Activated T-helper 2 cell treated with anti-CD3 and anti-CD28 coated beads, Interferon-gamma antibody, Interleukin-2, Interleukin-4, amounts not matched to agents 10 μg/mL and 5 μg/mL and 100 μg/mL, durations not matched to agents 14 hours and 24 hours and 36 hours (primary cell): ENCODE measurements around the gene MEGF11. TPM values are rescaled to one million over a fixed set of nuclear protein-coding genes. Genes with fewer than 3 reads are reported as not detected.
A peak's percentile ranks its signal among the peaks of the same experiment; 100 is the strongest.
"Not testable (repeated sequence)": the region's sequence is repeated elsewhere in the genome, so short reads cannot be mapped to it uniquely, and the experiment has no call there.

Experiments used
- DNase-seq: peaks from one replicate; pipeline ENCODE4 v3.0.0; 2021; ENCODE audit warnings: low spot score
- H3K27ac Mint-ChIP-seq: one replicate; pipeline ENCODE4 v1.8.0; 2021; ENCODE audit warnings: mixed read lengths
- H3K27me3 Mint-ChIP-seq: one replicate; pipeline ENCODE4 v1.8.0; 2021; ENCODE audit warnings: low read depth, mixed read lengths
- H3K36me3 Mint-ChIP-seq: one replicate; pipeline ENCODE4 v1.8.0; 2021; ENCODE audit warnings: low read depth, mixed read lengths
- H3K4me1 Mint-ChIP-seq: one replicate; pipeline ENCODE4 v1.8.0; 2021; ENCODE audit warnings: low read depth, mixed read lengths
- H3K4me3 Mint-ChIP-seq: one replicate; pipeline ENCODE4 v1.8.0; 2021; ENCODE audit warnings: low read depth, mild to moderate bottlenecking, moderate library complexity, mixed read lengths
- H3K9me3 Mint-ChIP-seq: one replicate; pipeline ENCODE4 v1.8.0; 2021; ENCODE audit warnings: mixed read lengths
- intact Hi-C: fragments of 100-400 bp; cut with micrococcal nuclease; formaldehyde crosslinking; loops from one replicate; pipeline ENCODE4 v1.15.1; 2023
- total RNA-seq: library from RNA; stranded (reverse); gene quantifications from 2 replicates; pipeline ENCODE4 v1.2.3, GENCODE V29; 2022

MEGF11 gene
- total RNA-seq, 1 donor from 2014 or later, result not detected

- intact Hi-C loops, H3K9me3 Mint-ChIP-seq, H3K27ac Mint-ChIP-seq, DNase-seq, H3K4me3 Mint-ChIP-seq, H3K27me3 Mint-ChIP-seq: not testable (repeated sequence)
- H3K4me1 Mint-ChIP-seq, result peaks cover 33% of the 10 kb centered on the region
- H3K36me3 Mint-ChIP-seq, result peaks cover 35% of the 10 kb centered on the region
Observed at GRCh38 chr15:65872596-65872995, 381.0 kb downstream of the MEGF11 start.

GRCh38 chr15:65871886-65872285, 381.7 kb downstream of the MEGF11 start:
- intact Hi-C loops, H3K9me3 Mint-ChIP-seq, H3K4me3 Mint-ChIP-seq, H3K27me3 Mint-ChIP-seq, DNase-seq, H3K27ac Mint-ChIP-seq: not testable (repeated sequence)
- Mint-ChIP-seq H3K4me1 (peaks cover 28% of the 10 kb centered on the region), H3K36me3 (peaks cover 28% of the 10 kb centered on the region)

GRCh38 chr15:65870889-65871533, 382.5 kb downstream of the MEGF11 start:
- H3K36me3 Mint-ChIP-seq, result peaks cover 28% of the 10 kb centered on the region
- peak overlapping the region; percentile 84 for H3K27ac Mint-ChIP-seq
- peaks cover 26% of the 10 kb centered on the region for H3K4me1 Mint-ChIP-seq
- H3K4me3 Mint-ChIP-seq, result peak overlapping the region; percentile 89
- no peaks in the 10 kb centered on the region for H3K27me3 Mint-ChIP-seq
- no peak for DNase-seq
- intact Hi-C loops, result no loop called here
- no peaks in the 10 kb centered on the region for H3K9me3 Mint-ChIP-seq

- Mint-ChIP-seq H3K36me3 (peaks cover 22% of the 10 kb centered on the region), H3K27me3 (no peaks in the 10 kb centered on the region), H3K27ac (peak overlapping the region; percentile 84), H3K9me3 (no peaks in the 10 kb centered on the region), H3K4me3 (peak overlapping the region; percentile 89), H3K4me1 (peaks cover 19% of the 10 kb centered on the region)
- intact Hi-C loops, result loop anchor here (1.0 to 10.0 kb wide), 2 partner anchors 17 to 335 kb away; partner anchors contain the start of gene HACD3
- peak; percentile 25 for DNase-seq
Observed at GRCh38 chr15:65869954-65870871, 383.3 kb downstream of the MEGF11 start.

GRCh38 chr15:65869126-65869953, 384.2 kb downstream of the MEGF11 start, which contains the start of gene RAB11A:
TSS of gene RAB11A (plus strand) at chr15:65869491. CDS start at chr15:65869586, 95 bp downstream.
- Mint-ChIP-seq H3K27ac (peak within 1 kb of the TSS; percentile 84), H3K36me3 (peaks cover 18% of the 10 kb centered on the region), H3K4me1 (peaks cover 19% of the 10 kb centered on the region), H3K4me3 (peak within 1 kb of the TSS; percentile 89), H3K9me3 (no peaks in the 10 kb centered on the region), H3K27me3 (no peaks in the 10 kb centered on the region)
- intact Hi-C loops, result loop anchor here (1.0 to 10.0 kb wide), 2 partner anchors 18 to 335 kb away; partner anchors contain the start of gene HACD3
- peak; percentile 94 for DNase-seq

- intact Hi-C loops, result loop anchor here (1.0 to 10.0 kb wide), 2 partner anchors 19 to 334 kb away; partner anchors contain the start of gene HACD3
- H3K27ac Mint-ChIP-seq, result peak overlapping the region; percentile 84
- no peak for DNase-seq
- H3K4me1 Mint-ChIP-seq, result peaks cover 19% of the 10 kb centered on the region
- H3K4me3 Mint-ChIP-seq, result peak overlapping the region; percentile 89
- no peaks in the 10 kb centered on the region for H3K9me3 Mint-ChIP-seq
- H3K27me3 Mint-ChIP-seq, result no peaks in the 10 kb centered on the region
- H3K36me3 Mint-ChIP-seq, result peaks cover 15% of the 10 kb centered on the region
Observed at GRCh38 chr15:65868546-65869125, 384.9 kb downstream of the MEGF11 start.

- not testable (repeated sequence) for H3K4me3 Mint-ChIP-seq, H3K9me3 Mint-ChIP-seq, DNase-seq, H3K27me3 Mint-ChIP-seq, H3K27ac Mint-ChIP-seq
- H3K4me1 Mint-ChIP-seq, result peaks cover 19% of the 10 kb centered on the region
- intact Hi-C loops, result loop anchor here (10.0 kb wide), 1 partner anchor 333 kb away; the partner anchor contains the start of gene HACD3
- H3K36me3 Mint-ChIP-seq, result peaks cover 15% of the 10 kb centered on the region
Observed at GRCh38 chr15:65867933-65868332, 385.6 kb downstream of the MEGF11 start.

- no peak for DNase-seq
- H3K36me3 Mint-ChIP-seq, result peaks cover 11% of the 10 kb centered on the region
- no peaks in the 10 kb centered on the region for H3K9me3 Mint-ChIP-seq
- H3K4me1 Mint-ChIP-seq, result peaks cover 18% of the 10 kb centered on the region
- intact Hi-C loops, result loop anchor here (10.0 kb wide), 1 partner anchor 332 kb away; the partner anchor contains the start of gene HACD3
- H3K4me3 Mint-ChIP-seq, result no peak overlapping the region
- no peak overlapping the region for H3K27ac Mint-ChIP-seq
- H3K27me3 Mint-ChIP-seq, result no peaks in the 10 kb centered on the region
Observed at GRCh38 chr15:65867244-65867643, 386.3 kb downstream of the MEGF11 start.

- H3K36me3 Mint-ChIP-seq, result no peaks in the 10 kb centered on the region
- H3K4me1 Mint-ChIP-seq, result peaks cover 7% of the 10 kb centered on the region
- intact Hi-C loops, result loop anchor here (10.0 kb wide), 1 partner anchor 328 kb away; the partner anchor contains the start of gene HACD3
- DNase-seq, result no peak
- H3K27ac Mint-ChIP-seq, result no peak overlapping the region
- peaks cover 6% of the 10 kb centered on the region for H3K27me3 Mint-ChIP-seq
- H3K4me3 Mint-ChIP-seq, result no peak overlapping the region
- no peaks in the 10 kb centered on the region for H3K9me3 Mint-ChIP-seq
Observed at GRCh38 chr15:65863106-65863505, 390.4 kb downstream of the MEGF11 start.

- intact Hi-C loops, result loop anchor here (10.0 kb wide), 1 partner anchor 328 kb away; the partner anchor contains the start of gene HACD3
- no peak overlapping the region for H3K4me3 Mint-ChIP-seq
- H3K27ac Mint-ChIP-seq, result no peak overlapping the region
- H3K36me3 Mint-ChIP-seq, result no peaks in the 10 kb centered on the region
- H3K4me1 Mint-ChIP-seq, result peaks cover 7% of the 10 kb centered on the region
- peak; percentile 60 for DNase-seq
- H3K9me3 Mint-ChIP-seq, result no peaks in the 10 kb centered on the region
- peaks cover 6% of the 10 kb centered on the region for H3K27me3 Mint-ChIP-seq
Observed at GRCh38 chr15:65862682-65863081, 390.9 kb downstream of the MEGF11 start.

- intact Hi-C loops, result loop anchor here (1.0 kb wide), 1 partner anchor 220 kb away; no protein-coding TSS in a partner anchor
- Mint-ChIP-seq H3K9me3 (no peaks in the 10 kb centered on the region), H3K4me3 (no peak overlapping the region), H3K4me1 (peaks cover 10% of the 10 kb centered on the region), H3K27me3 (peaks cover 8% of the 10 kb centered on the region), H3K27ac (no peak overlapping the region), H3K36me3 (no peaks in the 10 kb centered on the region)
- no peak for DNase-seq
Observed at GRCh38 chr15:65857718-65858402, 395.7 kb downstream of the MEGF11 start.
